ENCODE measurements around the gene TC2N. TPM values are rescaled to one million over a fixed set of nuclear protein-coding genes. Genes with fewer than 3 reads are reported as not detected.
A peak's percentile ranks its signal among the peaks of the same experiment; 100 is the strongest.

The TC2N gene
- total and polyA plus RNA-seq, 2 of the 4 experiments (the other 2 are of a cell fraction), result 0.03 to 0.18 TPM

DNA sequence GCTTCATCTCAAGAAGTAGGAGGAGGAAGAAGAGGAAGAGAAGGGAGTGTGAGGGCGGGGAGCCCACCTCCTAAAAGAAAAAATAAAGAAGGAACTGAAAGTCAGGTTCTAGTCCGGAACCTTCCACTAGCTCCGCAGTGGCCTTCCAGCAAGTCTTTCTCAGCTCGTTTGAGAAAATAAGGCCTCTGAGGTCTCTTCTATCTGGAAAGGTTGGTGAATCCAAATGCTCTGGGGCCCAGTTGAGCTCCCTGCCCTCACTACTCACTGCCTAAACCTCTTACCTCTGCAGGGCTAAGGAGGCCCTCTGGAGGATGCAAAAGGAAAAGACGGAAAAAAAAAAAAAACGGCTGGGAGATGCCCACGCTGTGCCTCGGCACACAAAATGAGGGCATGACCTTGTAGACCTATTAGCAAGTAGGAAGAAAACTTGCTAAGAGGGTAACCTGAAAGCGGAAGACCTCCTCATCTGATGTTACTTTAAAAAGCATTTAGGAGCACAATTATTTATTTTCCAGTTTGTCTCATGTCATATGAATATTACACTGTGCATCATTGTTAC is 44.2 kb upstream of the TC2N start:
- Histone ChIP-seq H3K56ac (ENCODE audit: extremely low read depth, insufficient read depth, low read length) (no peak overlapping the region), H3K9me1 (ENCODE audit: insufficient read depth, low read length) (no peaks in the 10 kb centered on the region), H3K27me3 (ENCODE audit: control insufficient read depth, insufficient read depth, low read length) (no peaks in the 10 kb centered on the region), H3K27ac (ENCODE audit: insufficient read depth, low read length) (no peak overlapping the region), H3K9ac (ENCODE audit: low read depth, low read length) (no peak overlapping the region), H2AFZ (replicated peaks; ENCODE audit: low read length, poor library complexity) (no peak overlapping the region), H2BK15ac (ENCODE audit: low read depth, low read length) (no peak overlapping the region), H2BK120ac (ENCODE audit: low read depth, low read length) (no peak overlapping the region), H2BK5ac (ENCODE audit: low read depth, low read length, poor library complexity, severe bottlenecking) (no peak overlapping the region), H4K20me1 (ENCODE audit: insufficient read depth, low read length) (0 out of 2 replicates have a peak, but pooled peaks cover 4% of the 10 kb centered on the region), H3K4ac (ENCODE audit: low read depth, low read length) (no peak overlapping the region), H4K91ac (ENCODE audit: insufficient read depth, low read depth, low read length) (no peak overlapping the region), H4K8ac (ENCODE audit: low read depth in 2 of 2, low read length in 2 of 2) (no peak overlapping the region), H2AK9ac (replicated peaks; ENCODE audit: low read depth, low read length, poor library complexity) (no peak overlapping the region), H3K9me3 (ENCODE audit: control insufficient read depth, insufficient read depth, low read length) (no peaks in the 10 kb centered on the region; the same call in 1 of the 2 replicates), H3K36me3 (ENCODE audit: control insufficient read depth, insufficient read depth, low read length) (peaks cover 7% of the 10 kb centered on the region; the same call in 1 of the 2 replicates), H3K4me3 (ENCODE audit: insufficient read depth, low read depth, low read length) (no peak overlapping the region), H3K18ac (ENCODE audit: low read depth, low read length) (no peak overlapping the region), H3K4me2 (ENCODE audit: low read depth, low read length) (no peak overlapping the region), H4K5ac (ENCODE audit: low read depth, low read length) (no peak overlapping the region), H2AK5ac (ENCODE audit: low read depth, low read length) (no peak overlapping the region), H3K23ac (ENCODE audit: low read depth, low read length) (no peak overlapping the region), H3K4me1 (ENCODE audit: control insufficient read depth, insufficient read depth, low read length) (no peaks in the 10 kb centered on the region), H2BK20ac (ENCODE audit: low read depth, low read length) (no peak overlapping the region), H3K79me1 (ENCODE audit: low read depth in 1 of 2, low read length in 2 of 2) (peaks cover 7 to 20% of the 10 kb centered on the region in 2 experiments; a peak in 3 of 4 replicates), H3K14ac (replicated peaks; ENCODE audit: low read depth, low read length) (no peak overlapping the region)
- in situ Hi-C loops (cut with MboI; ENCODE audit: low sequenced_read_pairs), result no loop called here
- dilution Hi-C loops (cut with HindIII; ENCODE audit: low sequenced_read_pairs, unreplicated experiment), result no loop called here
- ATAC-seq (ENCODE audit: low read depth) (peak; percentile 63; the same call in 1 of the 2 replicates), DNase-seq (peak; percentile 33)
- no TSS peak for BruUV-seq (replicated peaks)
- ChIA-PET CTCF (interaction anchor here (0.6 to 1.1 kb wide), 6 partner anchors 10 to 261 kb away, joined by 3 to 4 read pairs (median 4); no protein-coding TSS in a partner anchor), POLR2A (ENCODE audit: unreplicated experiment) (no interaction called here)
- no CpG with 5 or more reads among the region's 9 CpGs for WGBS, 2 experiments (ENCODE audit: extremely low coverage in 2 of 2, insufficient read length in 1 of 2)
- intact Hi-C loops (cut with micrococcal nuclease), result loop anchor here (5.0 kb wide), 1 partner anchor 259 kb away; no protein-coding TSS in a partner anchor
- no peak for TF ChIP-seq RFX5 (IDR thresholded peaks at IDR 0.05; ENCODE audit: low read depth, low read length)
- TF ChIP-seq CTCF (conservative IDR thresholded peaks at IDR 0.05; ENCODE audit: low read depth, low read length), result peak; percentile 43
- peak; percentile 52 for TF ChIP-seq RAD21 (IDR thresholded peaks at IDR 0.05; ENCODE audit: low read length)
- no peak for TF ChIP-seq MAFK (IDR thresholded peaks at IDR 0.05; ENCODE audit: low read depth, low read length)
- no peak for TF ChIP-seq NFE2L2 (IDR thresholded peaks at IDR 0.05; ENCODE audit: low read depth, low read length)
- no peak for TF ChIP-seq MAZ (IDR thresholded peaks at IDR 0.05; ENCODE audit: borderline replicate concordance, low read depth, low read length)
- TF ChIP-seq BHLHE40 (IDR thresholded peaks at IDR 0.05; ENCODE audit: low read depth, low read length), result no peak
- peak; percentile 37 for TF ChIP-seq SMC3 (IDR thresholded peaks at IDR 0.05; ENCODE audit: low read depth, low read length)
